Thoracic aorta (tissue), 2 donors: ENCODE measurements around the gene CCL20. TPM values are rescaled to one million over a fixed set of nuclear protein-coding genes. Genes with fewer than 3 reads are reported as not detected.

Experiments used
- ATAC-seq: fragments of 150-250 bp; one replicate; pipeline ENCODE4 v1.8.0; 2017; ENCODE audit warnings: low read depth; ENCODE audit not compliant: insufficient number of reproducible peaks, low FRiP score
- DNase-seq: peaks from one replicate; pipeline ENCODE4 v3.0.0-alpha.2; 2020; ENCODE audit warnings: low spot score
- H3K27ac ChIP-seq, 2 donors: fragments of 200-600 bp; sonication (generic); 1 replicate in 1 of 2; 2 replicates in 1 of 2; pipeline ENCODE4 v1.5.1; 2016; ENCODE audit warnings: mild to moderate bottlenecking in 2 of 2, moderate library complexity in 2 of 2
- H3K27me3 ChIP-seq: fragments of 200-600 bp; sonication (generic); replicated peaks from 2 replicates; pipeline ENCODE4 v1.6.0; 2016; ENCODE audit warnings: mild to moderate bottlenecking; ENCODE audit not compliant: insufficient read depth
- H3K36me3 ChIP-seq: fragments of 200-600 bp; sonication (generic); one replicate; pipeline ENCODE4 v1.5.1; 2016
- H3K4me1 ChIP-seq, 2 donors: fragments of 200-600 bp; sonication (generic); 1 replicate in 1 of 2; 2 replicates in 1 of 2; pipeline versions ENCODE4 v1.5.1 to v1.6.0; 2016; ENCODE audit warnings: low read depth in 2 of 2, mild to moderate bottlenecking in 1 of 2; ENCODE audit not compliant: control insufficient read depth in 1 of 2
- H3K4me3 ChIP-seq: fragments of 200-600 bp; sonication (generic); 2 replicates; pipeline ENCODE4 v1.5.1; 2016; ENCODE audit warnings: mild to moderate bottlenecking
- H3K9me3 ChIP-seq: fragments of 200-600 bp; sonication (generic); 2 replicates; pipeline ENCODE4 v1.5.1; 2016
- total RNA-seq, 2 donors: library from RNA; depleted of rRNA; stranded (reverse); fragments of >200 nt; gene quantifications; one replicate each; pipeline versions ENCODE4 v1.1.0 to v1.2.3, GENCODE V29; 2016
- TF ChIP-seq, protein P1 (sequence below): fragments of 200-600 bp; sonication (generic); IDR thresholded peaks from one replicate; pipeline ENCODE4 v1.5.1; 2019; ENCODE audit warnings: antibody characterized with exemption

CCL20 gene, protein sequence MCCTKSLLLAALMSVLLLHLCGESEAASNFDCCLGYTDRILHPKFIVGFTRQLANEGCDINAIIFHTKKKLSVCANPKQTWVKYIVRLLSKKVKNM
- total RNA-seq: 10 to 100 TPM in 1 of 2 donors, not detected in 1; 12.1 TPM

DNA sequence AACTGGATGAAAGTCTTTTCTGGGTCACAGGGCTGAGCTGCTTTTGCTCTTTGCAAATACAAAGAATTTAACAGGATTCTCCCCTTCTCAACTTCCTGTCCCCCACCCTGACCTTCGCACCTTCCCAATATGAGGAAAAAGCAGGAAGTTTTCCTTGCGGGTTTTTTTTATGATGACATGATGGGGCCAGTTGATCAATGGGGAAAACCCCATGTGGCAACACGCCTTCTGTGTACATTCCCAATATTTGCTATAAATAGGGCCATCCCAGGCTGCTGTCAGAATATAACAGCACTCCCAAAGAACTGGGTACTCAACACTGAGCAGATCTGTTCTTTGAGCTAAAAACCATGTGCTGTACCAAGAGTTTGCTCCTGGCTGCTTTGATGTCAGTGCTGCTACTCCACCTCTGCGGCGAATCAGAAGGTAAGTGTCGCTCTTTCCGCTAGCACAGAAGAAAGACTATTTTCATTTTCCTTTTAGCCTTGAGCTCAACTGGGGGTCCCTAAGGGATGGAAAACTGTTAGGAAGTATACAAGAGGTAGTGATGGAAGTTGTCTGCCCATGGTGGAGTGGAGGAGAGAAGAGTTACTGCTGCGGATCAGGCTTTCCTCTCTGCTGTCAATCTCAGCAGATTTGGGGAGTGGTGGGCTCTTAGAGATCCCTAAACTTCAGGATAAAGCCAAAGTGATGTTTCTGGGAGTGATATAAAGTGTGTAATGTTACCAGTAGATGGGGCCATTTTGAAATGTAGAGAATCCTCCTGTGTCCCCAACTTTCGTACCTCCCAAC is at the start of gene CCL20:
Gene CCL20 (plus strand): TSS at position 281 of the 792 bp plus-strand sequence. CDS start 70 bp downstream, at position 351.
- no peaks in the 10 kb centered on the region for H3K9me3 ChIP-seq
- ATAC-seq: no peak
- no peak within 1 kb of the TSS for H3K4me3 ChIP-seq
- no peaks in the 10 kb centered on the region for H3K36me3 ChIP-seq
- peaks cover 10% of the 10 kb centered on the region in 2 donors for H3K4me1 ChIP-seq
- H3K27me3 ChIP-seq: no peaks in the 10 kb centered on the region
- TF ChIP-seq, protein P1, sequence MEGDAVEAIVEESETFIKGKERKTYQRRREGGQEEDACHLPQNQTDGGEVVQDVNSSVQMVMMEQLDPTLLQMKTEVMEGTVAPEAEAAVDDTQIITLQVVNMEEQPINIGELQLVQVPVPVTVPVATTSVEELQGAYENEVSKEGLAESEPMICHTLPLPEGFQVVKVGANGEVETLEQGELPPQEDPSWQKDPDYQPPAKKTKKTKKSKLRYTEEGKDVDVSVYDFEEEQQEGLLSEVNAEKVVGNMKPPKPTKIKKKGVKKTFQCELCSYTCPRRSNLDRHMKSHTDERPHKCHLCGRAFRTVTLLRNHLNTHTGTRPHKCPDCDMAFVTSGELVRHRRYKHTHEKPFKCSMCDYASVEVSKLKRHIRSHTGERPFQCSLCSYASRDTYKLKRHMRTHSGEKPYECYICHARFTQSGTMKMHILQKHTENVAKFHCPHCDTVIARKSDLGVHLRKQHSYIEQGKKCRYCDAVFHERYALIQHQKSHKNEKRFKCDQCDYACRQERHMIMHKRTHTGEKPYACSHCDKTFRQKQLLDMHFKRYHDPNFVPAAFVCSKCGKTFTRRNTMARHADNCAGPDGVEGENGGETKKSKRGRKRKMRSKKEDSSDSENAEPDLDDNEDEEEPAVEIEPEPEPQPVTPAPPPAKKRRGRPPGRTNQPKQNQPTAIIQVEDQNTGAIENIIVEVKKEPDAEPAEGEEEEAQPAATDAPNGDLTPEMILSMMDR: no peak
- DNase-seq: no peak
- no peak within 1 kb of the TSS for H3K27ac ChIP-seq

GRCh38 chr2:227765788-227766372 is 47.8 kb upstream of the CCL20 start:
- H3K27ac ChIP-seq: peak overlapping the region in 1 of 2 donors; percentile 31
- H3K27me3 ChIP-seq: no peaks in the 10 kb centered on the region
- TF ChIP-seq, protein P1: no peak
- H3K4me3 ChIP-seq: peak overlapping the region; percentile 7
- H3K36me3 ChIP-seq: no peaks in the 10 kb centered on the region
- DNase-seq (no peak), ATAC-seq (no peak)
- no peaks in the 10 kb centered on the region for H3K9me3 ChIP-seq
- H3K4me1 ChIP-seq: peaks cover 14 to 17% of the 10 kb centered on the region in 2 donors

DNA sequence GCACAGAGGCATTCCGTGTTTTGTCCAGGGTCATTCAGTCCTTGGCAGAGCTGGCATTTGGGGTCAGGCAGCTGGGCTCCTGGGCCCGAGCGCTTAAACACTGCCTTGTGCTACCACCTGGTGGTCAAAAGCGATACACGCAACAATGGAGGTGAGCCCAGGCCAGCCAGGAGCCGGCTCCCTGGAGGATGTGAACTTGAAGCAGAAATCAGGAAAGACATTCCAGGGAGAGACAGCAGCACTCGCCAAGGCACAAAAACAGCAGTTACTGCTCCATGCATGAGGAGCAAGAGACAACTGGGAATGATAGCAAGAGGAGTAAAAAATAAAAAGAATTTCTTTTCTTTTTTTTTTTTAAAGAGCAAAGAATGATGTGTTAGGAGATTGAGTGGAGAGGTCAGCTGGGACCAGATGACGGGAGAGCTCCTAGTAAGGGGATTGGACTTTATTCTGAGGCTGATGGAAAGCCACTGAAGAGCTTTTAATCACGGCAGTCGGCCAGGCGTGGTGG is 47.2 kb upstream of the CCL20 start:
- Histone ChIP-seq H3K27ac (peak overlapping the region in 1 of 2 donors; percentile 31), H3K36me3 (no peaks in the 10 kb centered on the region), H3K27me3 (no peaks in the 10 kb centered on the region), H3K4me3 (peak overlapping the region; percentile 7), H3K4me1 (peaks cover 13 to 14% of the 10 kb centered on the region in 2 donors), H3K9me3 (no peaks in the 10 kb centered on the region)
- TF ChIP-seq, protein P1: peak; percentile 92
- DNase-seq: peak; percentile 40
- ATAC-seq: peak; percentile 93

DNA sequence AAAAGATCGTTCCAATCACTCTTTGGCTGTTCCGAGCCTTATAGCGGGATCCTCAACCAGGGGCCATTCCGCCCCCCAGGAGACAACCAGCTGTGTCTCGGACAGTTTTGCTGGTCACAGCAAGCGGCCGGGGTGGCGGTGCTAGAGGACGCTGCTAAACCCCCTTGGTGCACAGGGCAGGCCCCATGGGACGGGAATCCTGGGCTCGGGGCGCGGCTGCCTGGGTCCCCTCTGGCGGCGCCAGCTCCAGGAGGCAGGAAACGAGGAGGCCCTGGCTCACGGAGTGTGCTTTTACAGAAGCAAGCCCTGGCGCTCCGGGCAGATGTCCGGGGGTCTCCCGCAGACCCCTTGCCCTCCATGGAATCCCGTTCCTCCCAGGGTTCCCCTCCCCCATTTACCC is 45.8 kb upstream of the CCL20 start:
- DNase-seq: no peak
- Histone ChIP-seq H3K4me3 (no peak overlapping the region), H3K27me3 (no peaks in the 10 kb centered on the region), H3K36me3 (no peaks in the 10 kb centered on the region), H3K9me3 (no peaks in the 10 kb centered on the region), H3K27ac (no peak overlapping the region), H3K4me1 (peaks cover 6 to 8% of the 10 kb centered on the region in 2 donors)
- no peak for ATAC-seq
- TF ChIP-seq, protein P1: no peak

GRCh38 chr2:227772197-227772661 is 41.4 kb upstream of the CCL20 start:
- ATAC-seq (no peak), DNase-seq (no peak)
- TF ChIP-seq, protein P1: no peak
- Histone ChIP-seq H3K27me3 (no peaks in the 10 kb centered on the region), H3K9me3 (no peaks in the 10 kb centered on the region), H3K4me1 (no peaks in the 10 kb centered on the region), H3K27ac (no peak overlapping the region), H3K36me3 (no peaks in the 10 kb centered on the region), H3K4me3 (no peak overlapping the region)
